GM12801 (cell line): ENCODE data around the gene FKBP9.

ENCODE experiments used
- CTCF ChIP-seq: IDR thresholded peaks from one replicate; pipeline ENCODE4 v1.5.1; 2011; ENCODE audit warnings: control low read depth; ENCODE audit not compliant: insufficient read length; ENCODE audit errors: extremely low read depth

FKBP9 gene

GRCh38 chr7:33012364-33012763 is 55.1 kb downstream of the FKBP9 start:
- TF ChIP-seq CTCF = no peak

GRCh38 chr7:33024189-33024757 is 67.0 kb downstream of the FKBP9 start:
- TF ChIP-seq CTCF = no peak

- no peak for TF ChIP-seq CTCF
These were observed 78.5 kb downstream of the FKBP9 start for GRCh38 chr7:33035776-33036175.

GRCh38 chr7:33038639-33039038 is 81.4 kb downstream of the FKBP9 start:
- no peak for TF ChIP-seq CTCF

- no peak for TF ChIP-seq CTCF
These were observed 82.1 kb downstream of the FKBP9 start for GRCh38 chr7:33039257-33039902.

DNA sequence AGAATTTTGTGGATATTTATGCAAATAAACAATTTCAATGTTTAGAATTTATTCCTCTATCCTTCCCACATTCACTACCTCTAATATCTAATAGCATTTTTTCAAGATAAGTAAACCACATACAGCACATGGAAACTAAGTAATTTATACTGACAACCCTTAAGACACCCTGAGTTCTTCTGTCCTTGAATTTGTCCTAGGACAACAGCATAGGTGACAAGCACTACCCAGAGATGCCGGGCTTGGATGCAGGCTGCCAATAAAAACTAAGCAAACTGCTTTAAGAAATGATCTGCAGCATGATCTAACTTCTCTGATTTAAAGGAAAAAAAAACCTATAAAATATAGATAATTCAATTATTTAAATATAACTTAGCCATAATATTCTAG is 82.7 kb downstream of the FKBP9 start:
- no peak for TF ChIP-seq CTCF

GRCh38 chr7:33040803-33041516 is 83.7 kb downstream of the FKBP9 start:
- TF ChIP-seq CTCF = no peak
